ENCODE results near the gene ROBO2. TPM values are rescaled to one million over a fixed set of nuclear protein-coding genes. Genes with fewer than 3 reads are reported as not detected.

The ROBO2 gene
- total RNA-seq, 2 donors from 2014 or later: 9.8 to 9.9 TPM

- H3K4me1 ChIP-seq (ENCODE audit: control insufficient read depth in 1 of 2, low read depth in 2 of 2): no peaks in the 10 kb centered on the region
- DNase-seq (ENCODE audit: low spot score) (no peak), ATAC-seq (ENCODE audit: insufficient number of reproducible peaks, low FRiP score, low read depth) (no peak)
- TF ChIP-seq, protein P1, sequence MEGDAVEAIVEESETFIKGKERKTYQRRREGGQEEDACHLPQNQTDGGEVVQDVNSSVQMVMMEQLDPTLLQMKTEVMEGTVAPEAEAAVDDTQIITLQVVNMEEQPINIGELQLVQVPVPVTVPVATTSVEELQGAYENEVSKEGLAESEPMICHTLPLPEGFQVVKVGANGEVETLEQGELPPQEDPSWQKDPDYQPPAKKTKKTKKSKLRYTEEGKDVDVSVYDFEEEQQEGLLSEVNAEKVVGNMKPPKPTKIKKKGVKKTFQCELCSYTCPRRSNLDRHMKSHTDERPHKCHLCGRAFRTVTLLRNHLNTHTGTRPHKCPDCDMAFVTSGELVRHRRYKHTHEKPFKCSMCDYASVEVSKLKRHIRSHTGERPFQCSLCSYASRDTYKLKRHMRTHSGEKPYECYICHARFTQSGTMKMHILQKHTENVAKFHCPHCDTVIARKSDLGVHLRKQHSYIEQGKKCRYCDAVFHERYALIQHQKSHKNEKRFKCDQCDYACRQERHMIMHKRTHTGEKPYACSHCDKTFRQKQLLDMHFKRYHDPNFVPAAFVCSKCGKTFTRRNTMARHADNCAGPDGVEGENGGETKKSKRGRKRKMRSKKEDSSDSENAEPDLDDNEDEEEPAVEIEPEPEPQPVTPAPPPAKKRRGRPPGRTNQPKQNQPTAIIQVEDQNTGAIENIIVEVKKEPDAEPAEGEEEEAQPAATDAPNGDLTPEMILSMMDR (IDR thresholded peaks at IDR 0.05): no peak
- H3K27me3 ChIP-seq (replicated peaks; ENCODE audit: insufficient read depth): no peaks in the 10 kb centered on the region
- no peaks in the 10 kb centered on the region for H3K36me3 ChIP-seq
- H3K9me3 ChIP-seq: no peaks in the 10 kb centered on the region
- H3K4me3 ChIP-seq: no peak overlapping the region
- no peak overlapping the region for H3K27ac ChIP-seq
These were observed 560.0 kb downstream of the ROBO2 start for GRCh38 chr3:77599948-77600347.

DNA sequence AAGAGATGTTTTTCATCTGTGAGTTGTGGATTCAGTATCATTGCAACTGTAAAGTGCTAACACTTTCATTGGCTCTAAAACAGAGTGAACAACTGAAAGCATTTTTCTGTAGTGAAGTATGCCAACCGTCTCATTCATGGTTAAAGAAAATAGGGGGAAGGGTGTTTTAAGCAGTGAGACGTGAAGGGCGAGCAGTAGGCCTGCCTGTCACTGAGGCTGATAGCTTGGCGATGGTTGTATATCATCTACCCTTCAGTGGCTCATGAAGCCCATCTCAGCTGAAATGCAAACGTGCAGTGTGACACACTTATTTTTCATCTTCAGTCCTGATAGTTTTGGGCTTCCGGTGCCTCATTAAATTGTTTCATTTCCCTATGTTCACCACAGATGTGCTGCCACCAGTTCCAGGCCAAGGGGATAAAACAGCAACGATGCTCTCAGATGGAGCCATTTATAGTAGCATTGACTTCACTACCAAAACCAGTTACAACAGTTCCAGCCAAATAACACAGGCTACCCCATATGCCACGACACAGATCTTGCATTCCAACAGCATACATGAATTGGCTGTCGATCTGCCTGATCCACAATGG is 562.0 kb downstream of the ROBO2 start:
- Histone ChIP-seq H3K4me1 (ENCODE audit: control insufficient read depth in 1 of 2, low read depth in 2 of 2) (no peaks in the 10 kb centered on the region), H3K27ac (no peak overlapping the region), H3K4me3 (no peak overlapping the region), H3K27me3 (replicated peaks; ENCODE audit: insufficient read depth) (no peaks in the 10 kb centered on the region), H3K36me3 (no peaks in the 10 kb centered on the region), H3K9me3 (no peaks in the 10 kb centered on the region)
- TF ChIP-seq, protein P1 (IDR thresholded peaks at IDR 0.05): no peak
- no peak for ATAC-seq (ENCODE audit: insufficient number of reproducible peaks, low FRiP score, low read depth)
- DNase-seq (ENCODE audit: low spot score): no peak

DNA sequence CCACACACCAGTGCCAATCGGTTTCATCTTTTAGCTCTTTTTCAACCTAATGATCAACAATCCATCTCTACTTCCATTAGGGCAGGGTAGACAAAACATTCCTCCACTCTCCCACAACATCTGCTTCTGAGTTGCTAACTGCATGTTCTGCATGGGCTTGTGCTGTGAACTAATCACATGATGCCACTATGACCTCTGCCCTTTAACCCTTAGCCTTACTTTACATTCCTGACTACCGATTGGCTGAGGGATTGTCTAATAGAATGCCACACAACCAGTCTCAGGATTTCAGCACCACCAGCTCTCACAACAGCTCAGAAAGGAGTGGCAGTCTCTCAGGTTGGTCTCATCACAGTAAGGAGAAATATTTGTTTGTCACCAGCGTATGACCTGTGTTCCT is 562.8 kb downstream of the ROBO2 start:
- Histone ChIP-seq H3K36me3 (no peaks in the 10 kb centered on the region), H3K27me3 (replicated peaks; ENCODE audit: insufficient read depth) (no peaks in the 10 kb centered on the region), H3K27ac (no peak overlapping the region), H3K9me3 (no peaks in the 10 kb centered on the region), H3K4me3 (no peak overlapping the region), H3K4me1 (ENCODE audit: control insufficient read depth in 1 of 2, low read depth in 2 of 2) (no peaks in the 10 kb centered on the region)
- TF ChIP-seq, protein P1 (IDR thresholded peaks at IDR 0.05): no peak
- DNase-seq (ENCODE audit: low spot score) (no peak), ATAC-seq (ENCODE audit: insufficient number of reproducible peaks, low FRiP score, low read depth) (no peak)

DNA sequence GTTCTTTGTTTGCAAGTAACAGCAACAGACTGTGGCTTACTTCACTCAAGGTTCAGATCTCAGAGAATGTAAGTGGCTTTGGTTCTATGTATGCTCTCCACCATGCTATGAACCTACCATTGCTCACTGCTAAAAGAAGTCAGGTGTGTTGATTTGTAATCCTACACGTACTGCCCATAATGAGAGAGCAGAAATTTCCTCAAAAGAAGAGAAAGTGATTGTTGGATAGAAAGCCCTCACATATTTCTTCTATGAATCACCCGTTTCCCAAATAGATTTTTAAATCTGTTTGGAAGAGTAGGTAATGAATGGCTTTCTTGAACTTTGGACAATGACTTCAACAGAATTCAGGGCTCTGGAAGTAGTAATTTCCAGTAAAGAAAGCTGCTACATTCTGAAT is 565.4 kb downstream of the ROBO2 start:
- H3K27me3 ChIP-seq (replicated peaks; ENCODE audit: insufficient read depth): no peaks in the 10 kb centered on the region
- no peak for DNase-seq (ENCODE audit: low spot score)
- H3K4me3 ChIP-seq: no peak overlapping the region
- H3K27ac ChIP-seq: no peak overlapping the region
- no peaks in the 10 kb centered on the region for H3K9me3 ChIP-seq
- no peaks in the 10 kb centered on the region for H3K4me1 ChIP-seq (ENCODE audit: control insufficient read depth in 1 of 2, low read depth in 2 of 2)
- ATAC-seq (ENCODE audit: insufficient number of reproducible peaks, low FRiP score, low read depth): no peak
- TF ChIP-seq, protein P1 (IDR thresholded peaks at IDR 0.05): no peak
- H3K36me3 ChIP-seq: no peaks in the 10 kb centered on the region

DNA sequence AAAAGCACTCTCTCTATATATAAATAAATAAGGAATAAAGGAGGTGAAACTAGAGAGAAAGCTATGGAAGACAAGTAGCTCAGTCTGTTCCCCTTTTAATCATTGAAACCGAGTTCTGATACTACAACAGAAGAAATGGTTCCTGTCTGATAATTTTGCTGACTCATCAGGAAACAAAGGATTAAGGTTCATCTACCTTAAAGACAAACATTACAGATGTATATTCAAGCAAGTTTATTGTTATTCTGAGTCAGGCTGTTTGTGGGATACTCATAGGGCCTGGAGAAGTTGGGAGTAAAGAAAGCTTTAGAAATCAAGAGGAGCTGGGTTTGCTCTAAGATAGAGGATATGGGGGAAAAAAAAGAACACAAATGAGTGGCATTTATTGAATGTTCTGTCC is 566.0 kb downstream of the ROBO2 start:
- no peaks in the 10 kb centered on the region for H3K4me1 ChIP-seq (ENCODE audit: control insufficient read depth in 1 of 2, low read depth in 2 of 2)
- TF ChIP-seq, protein P1 (IDR thresholded peaks at IDR 0.05): no peak
- DNase-seq (ENCODE audit: low spot score): no peak

More for the DNA sequence above, 566.0 kb downstream of the ROBO2 start:
- Histone ChIP-seq H3K4me3 (no peak overlapping the region), H3K27me3 (replicated peaks; ENCODE audit: insufficient read depth) (no peaks in the 10 kb centered on the region), H3K9me3 (no peaks in the 10 kb centered on the region), H3K36me3 (no peaks in the 10 kb centered on the region), H3K27ac (no peak overlapping the region)
- ATAC-seq (ENCODE audit: insufficient number of reproducible peaks, low FRiP score, low read depth): no peak
